Body of pancreas (tissue), 4 donors: ENCODE measurements around the gene ADCK2. TPM values are rescaled to one million over a fixed set of nuclear protein-coding genes. Genes with fewer than 3 reads are reported as not detected.

Experiments
- ATAC-seq: fragments of 150-250 bp; one replicate; pipeline ENCODE4 v1.9.1; 2016
- DNase-seq, 4 donors: peaks; one replicate each; pipeline ENCODE4 v3.0.0-alpha.2; 2019
- H3K27ac ChIP-seq, 4 donors: fragments of 200-600 bp; sonication (generic); 1 replicate in 3 of 4; 2 replicates in 1 of 4; pipeline versions ENCODE4 v1.5.1 to v1.6.1; 2016 to 2019; ENCODE audit warnings: mild to moderate bottlenecking in 1 of 4, mixed read lengths in 1 of 4, moderate library complexity in 1 of 4
- H3K27me3 ChIP-seq, 2 donors: fragments of 200-600 bp; sonication (generic); one replicate each; pipeline ENCODE4 v1.6.0; 2016; ENCODE audit warnings: mild to moderate bottlenecking in 1 of 2
- H3K36me3 ChIP-seq, 2 donors: fragments of 200-600 bp; sonication (generic); replicated peaks in 1 of 2; 2 replicates each; pipeline ENCODE4 v1.5.1; 2016; ENCODE audit warnings: low read depth in 2 of 2; ENCODE audit not compliant: insufficient read depth in 1 of 2
- H3K4me1 ChIP-seq: fragments of 200-600 bp; sonication (generic); one replicate; pipeline ENCODE4 v1.6.0; 2016
- H3K4me3 ChIP-seq, 2 donors: fragments of 200-600 bp; sonication (generic); 1 replicate in 1 of 2; 2 replicates in 1 of 2; pipeline ENCODE4 v1.5.1; 2016 to 2019
- H3K9me3 ChIP-seq, 3 donors: fragments of 200-600 bp; sonication (generic); 1 replicate in 2 of 3; 2 replicates in 1 of 3; pipeline ENCODE4 v1.5.1; 2016
- POLR2A ChIP-seq, 3 donors: fragments of 450-650 bp; IDR thresholded peaks; one replicate each; pipeline ENCODE4 v1.6.1; 2016; ENCODE audit warnings: antibody characterized with exemption in 3 of 3, mild to moderate bottlenecking in 2 of 3
- WGBS, 2 donors: methylation state at CpG; one replicate each; pipeline ENCODE4 v1.1.5; 2017; 5-methylcytosine and 5-hydroxymethylcytosine counted together
- intact Hi-C: fragments of 100-400 bp; cut with DNase I; formaldehyde crosslinking; loops from one replicate; pipeline ENCODE4 v1.15.1; 2023
- total RNA-seq, 2 donors: library from RNA; depleted of rRNA; stranded (reverse); fragments of >200 nt; gene quantifications; one replicate each; pipeline ENCODE4 v1.1.0, GENCODE V29; 2016
- TF ChIP-seq, protein P1 (sequence below), 7 experiments: fragments of 450-650 bp in 4 of 7; fragments of 200-600 bp in 3 of 7; sonication (generic) in 3 of 7; IDR thresholded peaks; one replicate each; pipeline ENCODE4 v1.5.1; 2016 to 2019; ENCODE audit warnings: antibody characterized with exemption in 7 of 7

Gene ADCK2
- total RNA-seq, 2 donors from 2014 or later: 16.1 to 21.1 TPM

DNA sequence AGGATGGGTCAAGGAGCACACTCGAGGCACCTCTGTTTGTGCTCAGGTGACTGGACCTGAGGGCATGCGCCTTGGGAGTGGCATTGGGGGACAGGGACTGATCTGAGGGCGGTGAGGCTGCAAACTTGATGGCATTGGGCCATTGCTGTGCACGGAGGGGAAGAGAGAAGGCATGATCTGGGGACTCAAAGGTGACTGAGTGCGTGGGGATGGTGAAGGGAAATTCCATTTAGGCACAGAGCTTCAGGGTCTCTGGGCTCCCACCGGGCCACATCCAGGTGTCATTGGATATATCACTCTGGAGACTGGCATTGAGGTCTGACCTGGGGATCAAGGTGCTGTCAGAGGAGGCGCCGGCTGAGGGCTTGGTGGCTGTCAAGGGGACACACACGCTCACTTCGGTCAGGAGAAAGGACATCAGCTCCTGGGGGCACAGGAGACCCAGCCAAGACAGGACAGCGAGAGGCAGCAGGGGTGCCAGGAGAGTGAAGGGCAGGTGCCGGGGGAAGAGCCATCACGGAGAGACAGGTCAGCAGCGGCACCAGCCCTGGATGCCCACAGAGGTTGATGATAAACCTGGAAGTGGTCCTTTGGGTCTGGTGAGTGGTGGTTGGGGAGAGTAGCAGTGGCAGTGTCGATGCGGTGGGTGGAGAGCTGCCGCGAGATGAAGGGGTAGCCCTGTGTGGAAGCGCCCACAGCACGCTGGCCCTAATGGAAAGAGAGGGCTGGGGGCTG lies 5.5 kb downstream of the ADCK2 start:
- H3K27me3 ChIP-seq: no peaks in the 10 kb centered on the region
- intact Hi-C loops: no loop called here
- H3K27ac ChIP-seq: no peak overlapping the region
- ATAC-seq (no peak), DNase-seq (no peak)
- H3K4me1 ChIP-seq: peaks cover 17% of the 10 kb centered on the region
- H3K9me3 ChIP-seq: no peaks in the 10 kb centered on the region
- H3K36me3 ChIP-seq: peaks cover 0 to 3% of the 10 kb centered on the region in 2 donors
- H3K4me3 ChIP-seq: no peak overlapping the region
- TF ChIP-seq, protein P1, sequence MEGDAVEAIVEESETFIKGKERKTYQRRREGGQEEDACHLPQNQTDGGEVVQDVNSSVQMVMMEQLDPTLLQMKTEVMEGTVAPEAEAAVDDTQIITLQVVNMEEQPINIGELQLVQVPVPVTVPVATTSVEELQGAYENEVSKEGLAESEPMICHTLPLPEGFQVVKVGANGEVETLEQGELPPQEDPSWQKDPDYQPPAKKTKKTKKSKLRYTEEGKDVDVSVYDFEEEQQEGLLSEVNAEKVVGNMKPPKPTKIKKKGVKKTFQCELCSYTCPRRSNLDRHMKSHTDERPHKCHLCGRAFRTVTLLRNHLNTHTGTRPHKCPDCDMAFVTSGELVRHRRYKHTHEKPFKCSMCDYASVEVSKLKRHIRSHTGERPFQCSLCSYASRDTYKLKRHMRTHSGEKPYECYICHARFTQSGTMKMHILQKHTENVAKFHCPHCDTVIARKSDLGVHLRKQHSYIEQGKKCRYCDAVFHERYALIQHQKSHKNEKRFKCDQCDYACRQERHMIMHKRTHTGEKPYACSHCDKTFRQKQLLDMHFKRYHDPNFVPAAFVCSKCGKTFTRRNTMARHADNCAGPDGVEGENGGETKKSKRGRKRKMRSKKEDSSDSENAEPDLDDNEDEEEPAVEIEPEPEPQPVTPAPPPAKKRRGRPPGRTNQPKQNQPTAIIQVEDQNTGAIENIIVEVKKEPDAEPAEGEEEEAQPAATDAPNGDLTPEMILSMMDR (IDR thresholded peaks at IDR 0.05): no peak
- TF ChIP-seq POLR2A (IDR thresholded peaks at IDR 0.05): no peak
- WGBS, 2 donors: 92 to 96% methylated on average over 19 to 20 of the region's 20 CpGs

DNA sequence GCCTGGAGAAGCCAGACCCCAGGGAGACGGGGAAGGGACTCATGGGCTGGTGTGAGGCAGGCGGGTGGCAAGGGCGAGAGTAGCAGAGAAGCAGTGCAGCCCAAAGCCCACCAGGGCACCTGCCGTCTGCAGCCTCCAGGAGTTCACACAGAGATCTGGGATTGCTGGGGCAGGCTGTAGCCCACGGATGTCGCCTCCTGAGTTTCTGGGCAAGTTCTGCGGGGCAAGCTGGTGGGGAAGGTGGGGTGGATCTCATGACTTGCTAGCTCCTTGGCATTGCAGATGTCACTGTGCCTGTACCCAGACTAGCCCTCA lies 6.0 kb downstream of the ADCK2 start:
- intact Hi-C loops: no loop called here
- H3K4me3 ChIP-seq: no peak overlapping the region
- TF ChIP-seq, protein P1 (IDR thresholded peaks at IDR 0.05): no peak
- no peak for TF ChIP-seq POLR2A (IDR thresholded peaks at IDR 0.05)
- no peaks in the 10 kb centered on the region for H3K27me3 ChIP-seq
- peaks cover 0 to 3% of the 10 kb centered on the region in 2 donors for H3K36me3 ChIP-seq
- H3K9me3 ChIP-seq: no peaks in the 10 kb centered on the region
- ATAC-seq: no peak
- no peak for DNase-seq
- WGBS, 2 donors: 93 to 97% methylated on average over 7 of the region's 7 CpGs
- H3K4me1 ChIP-seq: peaks cover 12% of the 10 kb centered on the region
- H3K27ac ChIP-seq: no peak overlapping the region

DNA sequence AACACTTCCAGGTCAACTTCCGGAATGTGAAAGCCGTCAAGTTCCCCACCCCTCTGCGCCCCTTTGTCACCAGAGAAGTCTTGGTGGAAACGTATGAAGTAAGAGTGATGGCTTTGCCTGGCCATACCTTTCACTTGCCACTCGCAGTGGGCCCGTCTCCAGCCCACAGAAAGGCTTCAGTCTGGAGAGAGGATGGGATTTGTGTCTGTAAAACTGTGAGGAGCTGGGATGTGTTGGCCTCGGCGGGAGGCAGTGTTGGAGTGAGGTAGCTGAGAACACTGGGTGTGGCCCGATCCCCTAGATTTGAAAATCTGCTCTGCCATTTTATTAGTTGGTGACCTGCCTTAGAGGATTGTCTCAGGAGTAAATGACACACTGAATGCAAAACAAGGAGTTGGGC lies 6.4 kb downstream of the ADCK2 start:
- Histone ChIP-seq H3K4me3 (no peak overlapping the region), H3K27me3 (no peaks in the 10 kb centered on the region), H3K27ac (no peak overlapping the region), H3K9me3 (no peaks in the 10 kb centered on the region), H3K36me3 (peaks cover 0 to 3% of the 10 kb centered on the region in 2 donors), H3K4me1 (peaks cover 8% of the 10 kb centered on the region)
- TF ChIP-seq POLR2A (IDR thresholded peaks at IDR 0.05): no peak
- TF ChIP-seq, protein P1 (IDR thresholded peaks at IDR 0.05): no peak
- intact Hi-C loops: no loop called here
- ATAC-seq (no peak), DNase-seq (no peak)
- WGBS, 2 donors: 93 to 95% methylated on average over 9 of the region's 9 CpGs

DNA sequence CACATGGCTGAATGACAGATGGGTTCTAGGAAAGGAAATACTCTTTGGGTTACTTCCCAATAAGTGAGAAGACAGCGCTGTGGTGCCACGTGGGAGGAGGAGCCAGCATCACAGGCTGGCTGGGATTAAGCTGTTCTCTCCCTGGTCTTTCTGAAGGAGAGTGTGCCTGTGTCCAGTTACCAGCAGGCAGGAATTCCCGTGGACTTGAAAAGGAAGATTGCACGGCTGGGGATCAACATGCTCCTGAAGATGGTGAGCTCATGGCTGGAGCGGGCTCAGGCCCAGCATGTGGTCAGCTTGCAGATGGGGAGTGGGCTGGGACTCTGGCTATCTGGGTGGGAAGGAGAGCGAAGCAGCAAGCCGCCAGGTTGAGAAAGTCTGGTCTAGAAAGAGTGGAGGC lies 8.1 kb downstream of the ADCK2 start:
- no peak overlapping the region for H3K4me3 ChIP-seq
- H3K9me3 ChIP-seq: no peaks in the 10 kb centered on the region
- DNase-seq: no peak
- no peak overlapping the region for H3K27ac ChIP-seq
- TF ChIP-seq, protein P1 (IDR thresholded peaks at IDR 0.05): no peak
- no peak for TF ChIP-seq POLR2A (IDR thresholded peaks at IDR 0.05)
- no peaks in the 10 kb centered on the region for H3K4me1 ChIP-seq
- WGBS, 2 donors: 88 to 98% methylated on average over 7 of the region's 7 CpGs
- intact Hi-C loops: no loop called here
- no peaks in the 10 kb centered on the region for H3K27me3 ChIP-seq
- peaks cover 0 to 3% of the 10 kb centered on the region in 2 donors for H3K36me3 ChIP-seq
- ATAC-seq: no peak

DNA sequence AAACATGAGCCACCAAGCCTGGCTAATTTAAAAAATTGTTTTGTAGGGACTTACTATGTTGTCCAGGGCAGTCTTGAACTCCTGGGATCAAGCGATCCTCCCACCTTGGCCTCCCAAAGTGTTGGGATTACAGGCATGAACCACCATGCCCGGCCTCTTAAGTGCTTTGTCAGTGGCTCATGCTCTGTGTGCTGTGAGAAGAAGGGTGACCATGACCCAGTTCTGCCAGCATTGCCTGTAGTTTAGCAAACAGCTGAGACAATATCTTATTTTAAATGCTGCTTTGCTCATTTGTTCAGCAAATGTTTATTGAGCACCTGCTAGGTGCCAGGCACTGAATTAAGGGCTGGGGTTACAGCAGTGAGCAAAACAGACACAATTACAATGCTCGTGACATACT lies 9.0 kb downstream of the ADCK2 start:
- Histone ChIP-seq H3K9me3 (no peaks in the 10 kb centered on the region), H3K4me1 (no peaks in the 10 kb centered on the region), H3K27me3 (no peaks in the 10 kb centered on the region), H3K36me3 (peaks cover 0 to 3% of the 10 kb centered on the region in 2 donors), H3K4me3 (no peak overlapping the region), H3K27ac (no peak overlapping the region)
- ATAC-seq (no peak), DNase-seq (no peak)
- intact Hi-C loops: no loop called here
- 91 to 92% methylated on average over 2 to 3 of the region's 3 CpGs for WGBS, 2 donors
- no peak for TF ChIP-seq POLR2A (IDR thresholded peaks at IDR 0.05)
- TF ChIP-seq, protein P1 (IDR thresholded peaks at IDR 0.05): no peak
